NT2/D1 (cell line): ENCODE measurements around the gene CACNA1D.

Experiments used
- YY1 ChIP-seq: IDR thresholded peaks from 2 replicates; pipeline ENCODE4 v1.6.1; 2011; ENCODE audit not compliant: insufficient read length, insufficient read depth
- ZNF274 ChIP-seq: IDR thresholded peaks from 2 replicates; pipeline ENCODE4 v1.6.1; 2011; ENCODE audit warnings: mild to moderate bottlenecking, low read depth, low read length

DNA sequence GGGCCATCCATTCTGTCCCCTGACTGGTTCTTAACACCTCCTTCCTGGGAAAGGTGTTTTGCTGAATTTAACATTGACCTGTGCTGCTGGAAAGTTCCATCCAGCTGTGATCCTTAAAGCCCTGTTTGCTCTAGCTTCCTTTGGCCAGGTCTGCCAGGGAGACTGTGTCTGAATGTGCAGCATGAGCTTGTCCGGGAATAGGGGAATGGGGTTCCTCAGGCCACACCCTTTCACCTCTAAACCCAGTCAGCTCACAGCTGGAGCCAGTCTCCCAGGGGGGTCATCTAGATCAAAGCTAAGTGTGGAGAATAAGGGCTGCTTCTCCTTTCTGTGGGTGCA, 177.5 kb downstream of the CACNA1D start:
- no peak for TF ChIP-seq YY1
- TF ChIP-seq ZNF274 = no peak
